Keratinocyte (primary cell): Measurements from ENCODE around the gene RITA1.

Experiments used
- EZH2 ChIP-seq: IDR thresholded peaks from one replicate; pipeline ENCODE4 v1.6.1; 2012; ENCODE audit warnings: inconsistent platforms, mild to moderate bottlenecking, low read length, moderate library complexity
- TF ChIP-seq, protein P1 (sequence below), 3 experiments: IDR thresholded peaks in 1 of 3; conservative IDR thresholded peaks in 1 of 3; optimal IDR thresholded peaks in 1 of 3; 2 replicates in 2 of 3; 3 replicates in 1 of 3; pipeline versions ENCODE3 to v1.5.1; 2011; ENCODE audit warnings: low read length in 3 of 3, mild to moderate bottlenecking in 3 of 3, moderate library complexity in 2 of 3, control low read depth in 1 of 3, inconsistent platforms in 1 of 3; ENCODE audit not compliant: insufficient read depth in 2 of 3; ENCODE audit errors: extremely low read depth in 1 of 3

DNA sequence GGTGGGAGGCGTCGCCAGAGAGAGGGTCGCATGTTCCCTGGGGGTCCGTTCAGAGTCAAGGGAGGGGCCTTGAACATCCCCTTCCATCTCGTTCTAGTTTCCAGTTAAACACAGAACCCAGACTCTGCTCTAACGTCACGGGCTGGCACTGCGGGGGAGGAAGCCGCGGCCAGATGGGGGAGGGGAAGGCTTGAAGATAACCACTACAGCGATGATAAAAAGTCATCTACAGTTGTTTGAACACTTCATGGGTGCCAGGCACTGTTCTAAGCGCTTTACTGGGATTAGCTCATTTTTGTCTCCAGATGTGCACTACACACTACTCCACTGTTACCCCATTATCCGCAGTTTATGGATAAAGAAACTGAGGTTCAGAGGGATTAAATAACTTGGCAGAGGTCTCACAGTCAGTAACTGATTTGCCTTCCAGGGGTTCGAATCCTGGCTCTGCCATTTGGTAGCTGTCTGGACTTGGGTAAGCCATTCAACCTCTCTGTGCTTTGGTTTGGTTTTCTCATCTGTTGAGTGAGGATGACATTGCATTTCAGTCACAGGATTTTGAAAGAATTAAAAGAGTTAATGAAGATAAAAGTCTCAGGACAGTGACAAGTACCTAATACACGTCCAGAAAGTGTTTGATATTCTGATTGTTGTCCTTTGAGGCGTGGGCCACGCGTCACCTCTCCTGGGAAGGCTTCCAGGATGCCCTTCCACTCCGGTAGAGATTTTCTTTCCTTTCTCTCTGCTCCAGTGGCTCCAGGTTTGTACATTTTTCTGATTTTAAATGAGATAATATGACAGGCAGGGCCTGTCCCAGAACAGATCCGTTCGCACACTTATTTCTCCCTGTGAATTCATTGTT lies 49.2 kb upstream of the RITA1 start:
- TF ChIP-seq, protein P1, sequence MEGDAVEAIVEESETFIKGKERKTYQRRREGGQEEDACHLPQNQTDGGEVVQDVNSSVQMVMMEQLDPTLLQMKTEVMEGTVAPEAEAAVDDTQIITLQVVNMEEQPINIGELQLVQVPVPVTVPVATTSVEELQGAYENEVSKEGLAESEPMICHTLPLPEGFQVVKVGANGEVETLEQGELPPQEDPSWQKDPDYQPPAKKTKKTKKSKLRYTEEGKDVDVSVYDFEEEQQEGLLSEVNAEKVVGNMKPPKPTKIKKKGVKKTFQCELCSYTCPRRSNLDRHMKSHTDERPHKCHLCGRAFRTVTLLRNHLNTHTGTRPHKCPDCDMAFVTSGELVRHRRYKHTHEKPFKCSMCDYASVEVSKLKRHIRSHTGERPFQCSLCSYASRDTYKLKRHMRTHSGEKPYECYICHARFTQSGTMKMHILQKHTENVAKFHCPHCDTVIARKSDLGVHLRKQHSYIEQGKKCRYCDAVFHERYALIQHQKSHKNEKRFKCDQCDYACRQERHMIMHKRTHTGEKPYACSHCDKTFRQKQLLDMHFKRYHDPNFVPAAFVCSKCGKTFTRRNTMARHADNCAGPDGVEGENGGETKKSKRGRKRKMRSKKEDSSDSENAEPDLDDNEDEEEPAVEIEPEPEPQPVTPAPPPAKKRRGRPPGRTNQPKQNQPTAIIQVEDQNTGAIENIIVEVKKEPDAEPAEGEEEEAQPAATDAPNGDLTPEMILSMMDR (optimal IDR thresholded peaks at IDR 0.05 in 1 of 3, IDR thresholded peaks at IDR 0.05 in 1 of 3, conservative IDR thresholded peaks at IDR 0.05 in 1 of 3; ENCODE audit: extremely low read depth in 1 of 3, insufficient read depth in 2 of 3, low read length in 3 of 3): no peak
- no peak for TF ChIP-seq EZH2
